HEK293 (cell line): ENCODE results near the gene CCDC120.

Experiments
- RBAK ChIP-seq: fragments of 450-650 bp; formaldehyde crosslinking; IDR thresholded peaks from 2 replicates; pipeline ENCODE4 v1.5.1; 2016; ENCODE audit warnings: missing biosample characterization, missing genetic modification characterization
- ZFP3 ChIP-seq: fragments of 450-650 bp; formaldehyde crosslinking; IDR thresholded peaks from 2 replicates; pipeline ENCODE4 v1.5.1; 2016; ENCODE audit warnings: low read depth, missing biosample characterization, missing genetic modification characterization
- ZIC2 ChIP-seq: fragments of 450-650 bp; formaldehyde crosslinking; IDR thresholded peaks from 2 replicates; pipeline ENCODE4 v1.5.1; 2016; ENCODE audit warnings: missing biosample characterization, missing genetic modification characterization
- ZNF10 ChIP-seq: fragments of 450-650 bp; formaldehyde crosslinking; IDR thresholded peaks from 2 replicates; pipeline ENCODE4 v1.5.1; 2017; ENCODE audit warnings: missing biosample characterization, missing genetic modification characterization
- ZNF114 ChIP-seq: fragments of 450-650 bp; formaldehyde crosslinking; IDR thresholded peaks from 2 replicates; pipeline ENCODE4 v1.5.0; 2017; ENCODE audit warnings: missing biosample characterization, missing genetic modification characterization
- ZNF121 ChIP-seq: fragments of 450-650 bp; formaldehyde crosslinking; IDR thresholded peaks from 2 replicates; pipeline ENCODE4 v1.5.1; 2016; ENCODE audit warnings: missing biosample characterization, missing genetic modification characterization
- ZNF223 ChIP-seq: fragments of 450-650 bp; formaldehyde crosslinking; IDR thresholded peaks from 2 replicates; pipeline ENCODE4 v1.5.1; 2016; ENCODE audit warnings: missing biosample characterization, missing genetic modification characterization
- ZNF274 ChIP-seq, 2 experiments: fragments of 200-500 bp in 1 of 2; fragments of 450-650 bp in 1 of 2; sonication (Bioruptor generic) in 1 of 2; formaldehyde crosslinking in 1 of 2; IDR thresholded peaks; 2 replicates each; pipeline versions ENCODE4 v1.5.1 to v1.6.1; 2014 to 2016; ENCODE audit warnings: borderline replicate concordance in 1 of 2, inconsistent platforms in 1 of 2, low read length in 1 of 2, missing biosample characterization in 1 of 2, missing genetic modification characterization in 1 of 2
- ZNF707 ChIP-seq: fragments of 450-650 bp; formaldehyde crosslinking; IDR thresholded peaks from 2 replicates; pipeline ENCODE4 v1.5.1; 2016; ENCODE audit warnings: missing biosample characterization, missing genetic modification characterization
- ZNF776 ChIP-seq: fragments of 450-650 bp; formaldehyde crosslinking; IDR thresholded peaks from 2 replicates; pipeline ENCODE4 v1.5.0; 2017; ENCODE audit warnings: missing biosample characterization, missing genetic modification characterization, borderline replicate concordance
- TF ChIP-seq, protein P1 (sequence below): fragments of 450-650 bp; formaldehyde crosslinking; IDR thresholded peaks from 2 replicates; pipeline ENCODE4 v1.5.1; 2016; ENCODE audit warnings: missing biosample characterization, missing genetic modification characterization
- TF ChIP-seq, protein P2 (sequence below): fragments of 450-650 bp; formaldehyde crosslinking; IDR thresholded peaks from 2 replicates; pipeline ENCODE4 v1.5.1; 2016; ENCODE audit warnings: missing biosample characterization, missing genetic modification characterization
- TF ChIP-seq, protein P3 (sequence below): fragments of 450-650 bp; formaldehyde crosslinking; IDR thresholded peaks from 2 replicates; pipeline ENCODE4 v1.5.1; 2016; ENCODE audit warnings: missing biosample characterization, missing genetic modification characterization
- TF ChIP-seq, protein P4 (sequence below): sonication (generic); formaldehyde crosslinking; IDR thresholded peaks from 2 replicates; pipeline ENCODE4 v1.8.1; 2022; ENCODE audit warnings: mild to moderate bottlenecking, moderate library complexity, missing genetic modification reagents

DNA sequence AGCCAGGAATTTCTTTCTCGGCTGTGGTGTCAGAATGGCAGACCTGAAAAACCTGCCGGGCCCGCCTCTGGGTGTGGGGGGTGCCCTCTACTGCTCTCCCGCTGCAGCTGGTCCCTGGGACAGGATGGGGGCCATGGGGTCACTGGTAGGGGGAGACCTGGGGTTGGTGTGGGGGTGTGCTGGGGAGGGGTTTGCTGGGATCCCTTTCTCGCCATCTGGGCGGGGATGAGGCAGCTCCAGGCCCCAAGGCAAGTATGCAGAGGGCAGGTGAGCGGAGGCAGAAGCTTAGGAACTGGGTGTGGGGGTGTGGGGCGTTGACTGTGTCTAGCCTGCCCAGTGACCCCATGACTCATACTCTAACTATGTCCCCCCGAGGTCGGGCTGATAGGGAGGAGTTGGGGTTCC, 884 bp downstream of the CCDC120 start:
- TF ChIP-seq, protein P1, sequence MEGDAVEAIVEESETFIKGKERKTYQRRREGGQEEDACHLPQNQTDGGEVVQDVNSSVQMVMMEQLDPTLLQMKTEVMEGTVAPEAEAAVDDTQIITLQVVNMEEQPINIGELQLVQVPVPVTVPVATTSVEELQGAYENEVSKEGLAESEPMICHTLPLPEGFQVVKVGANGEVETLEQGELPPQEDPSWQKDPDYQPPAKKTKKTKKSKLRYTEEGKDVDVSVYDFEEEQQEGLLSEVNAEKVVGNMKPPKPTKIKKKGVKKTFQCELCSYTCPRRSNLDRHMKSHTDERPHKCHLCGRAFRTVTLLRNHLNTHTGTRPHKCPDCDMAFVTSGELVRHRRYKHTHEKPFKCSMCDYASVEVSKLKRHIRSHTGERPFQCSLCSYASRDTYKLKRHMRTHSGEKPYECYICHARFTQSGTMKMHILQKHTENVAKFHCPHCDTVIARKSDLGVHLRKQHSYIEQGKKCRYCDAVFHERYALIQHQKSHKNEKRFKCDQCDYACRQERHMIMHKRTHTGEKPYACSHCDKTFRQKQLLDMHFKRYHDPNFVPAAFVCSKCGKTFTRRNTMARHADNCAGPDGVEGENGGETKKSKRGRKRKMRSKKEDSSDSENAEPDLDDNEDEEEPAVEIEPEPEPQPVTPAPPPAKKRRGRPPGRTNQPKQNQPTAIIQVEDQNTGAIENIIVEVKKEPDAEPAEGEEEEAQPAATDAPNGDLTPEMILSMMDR (tag by site-specific recombination): no peak
- no peak for TF ChIP-seq ZNF121 (tag by site-specific recombination)
- TF ChIP-seq ZNF114: no peak
- TF ChIP-seq ZIC2: no peak
- no peak for TF ChIP-seq ZNF776 (tag by site-specific recombination)
- TF ChIP-seq RBAK (tag by site-specific recombination): no peak
- TF ChIP-seq ZNF707 (tag by site-specific recombination): no peak
- TF ChIP-seq ZFP3 (tag by site-specific recombination): no peak
- TF ChIP-seq, protein P2, sequence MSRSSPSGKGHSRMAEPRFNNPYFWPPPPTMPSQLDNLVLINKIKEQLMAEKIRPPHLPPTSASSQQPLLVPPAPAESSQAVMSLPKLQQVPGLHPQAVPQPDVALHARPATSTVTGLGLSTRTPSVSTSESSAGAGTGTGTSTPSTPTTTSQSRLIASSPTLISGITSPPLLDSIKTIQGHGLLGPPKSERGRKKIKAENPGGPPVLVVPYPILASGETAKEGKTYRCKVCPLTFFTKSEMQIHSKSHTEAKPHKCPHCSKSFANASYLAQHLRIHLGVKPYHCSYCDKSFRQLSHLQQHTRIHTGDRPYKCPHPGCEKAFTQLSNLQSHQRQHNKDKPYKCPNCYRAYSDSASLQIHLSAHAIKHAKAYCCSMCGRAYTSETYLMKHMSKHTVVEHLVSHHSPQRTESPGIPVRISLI: no peak
- no peak for TF ChIP-seq ZNF223 (tag by site-specific recombination)
- TF ChIP-seq, protein P3, sequence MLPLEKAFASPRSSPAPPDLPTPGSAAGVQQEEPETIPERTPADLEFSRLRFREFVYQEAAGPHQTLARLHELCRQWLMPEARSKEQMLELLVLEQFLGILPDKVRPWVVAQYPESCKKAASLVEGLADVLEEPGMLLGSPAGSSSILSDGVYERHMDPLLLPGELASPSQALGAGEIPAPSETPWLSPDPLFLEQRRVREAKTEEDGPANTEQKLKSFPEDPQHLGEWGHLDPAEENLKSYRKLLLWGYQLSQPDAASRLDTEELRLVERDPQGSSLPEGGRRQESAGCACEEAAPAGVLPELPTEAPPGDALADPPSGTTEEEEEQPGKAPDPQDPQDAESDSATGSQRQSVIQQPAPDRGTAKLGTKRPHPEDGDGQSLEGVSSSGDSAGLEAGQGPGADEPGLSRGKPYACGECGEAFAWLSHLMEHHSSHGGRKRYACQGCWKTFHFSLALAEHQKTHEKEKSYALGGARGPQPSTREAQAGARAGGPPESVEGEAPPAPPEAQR (tag by site-specific recombination): no peak
- no peak for TF ChIP-seq ZNF10 (tag by site-specific recombination)
- TF ChIP-seq, protein P4, sequence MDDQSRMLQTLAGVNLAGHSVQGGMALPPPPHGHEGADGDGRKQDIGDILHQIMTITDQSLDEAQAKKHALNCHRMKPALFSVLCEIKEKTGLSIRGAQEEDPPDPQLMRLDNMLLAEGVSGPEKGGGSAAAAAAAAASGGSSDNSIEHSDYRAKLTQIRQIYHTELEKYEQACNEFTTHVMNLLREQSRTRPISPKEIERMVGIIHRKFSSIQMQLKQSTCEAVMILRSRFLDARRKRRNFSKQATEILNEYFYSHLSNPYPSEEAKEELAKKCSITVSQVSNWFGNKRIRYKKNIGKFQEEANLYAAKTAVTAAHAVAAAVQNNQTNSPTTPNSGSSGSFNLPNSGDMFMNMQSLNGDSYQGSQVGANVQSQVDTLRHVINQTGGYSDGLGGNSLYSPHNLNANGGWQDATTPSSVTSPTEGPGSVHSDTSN (CRISPR knock-in tag): no peak
- no peak for TF ChIP-seq ZNF274 (IDR thresholded peaks at IDR 0.05; ENCODE audit: low read length)
- no peak for TF ChIP-seq ZNF274 (tag by site-specific recombination; IDR thresholded peaks at IDR 0.05; ENCODE audit: borderline replicate concordance)
